ENCODE results near the gene TXNRD2.
A peak's percentile ranks its signal among the peaks of the same experiment; 100 is the strongest.

The TXNRD2 gene

GRCh38 chr22:19986011-19986409 lies 44.4 kb upstream of the TXNRD2 start:
- H3F3A ChIP-seq (ENCODE audit: insufficient read depth, low read length), result no peaks in the 10 kb centered on the region
- peaks cover 16% of the 10 kb centered on the region for H3K4me1 ChIP-seq (ENCODE audit: low read length)
- H3K27ac ChIP-seq (ENCODE audit: low read length), result no peak overlapping the region
- H3K27me3 ChIP-seq (replicated peaks; ENCODE audit: insufficient read depth, low read length), result peaks cover 22% of the 10 kb centered on the region
- no peaks in the 10 kb centered on the region for H3K9me2 ChIP-seq (replicated peaks; ENCODE audit: insufficient read depth, low read length)
- H3K4me3 ChIP-seq (ENCODE audit: low read length), result no peak overlapping the region
- H4K20me1 ChIP-seq (ENCODE audit: insufficient read depth, low read length), result no peaks in the 10 kb centered on the region
- H3K4me2 ChIP-seq (ENCODE audit: low read depth, low read length), result peak overlapping the region; percentile 97; the same call in 1 of the 2 replicates
- no peak overlapping the region for H3K9ac ChIP-seq (ENCODE audit: low read length)
- TF ChIP-seq EZH2phosphoT487 (IDR thresholded peaks at IDR 0.05; ENCODE audit: low read length) (no peak), CTCF (IDR thresholded peaks at IDR 0.05; ENCODE audit: low read length) (no peak), EZH2 (optimal IDR thresholded peaks at IDR 0.05; ENCODE audit: low read depth, low read length) (no peak)
- DNase-seq, result no peak
- no peaks in the 10 kb centered on the region for H3K9me3 ChIP-seq (replicated peaks; ENCODE audit: insufficient read depth, low read length)
- H2AFZ ChIP-seq (ENCODE audit: low read length), result no peak overlapping the region
- no peaks in the 10 kb centered on the region for H3K36me3 ChIP-seq (replicated peaks; ENCODE audit: insufficient read depth, low read length)
- H3K79me2 ChIP-seq (ENCODE audit: low read length), result no peaks in the 10 kb centered on the region

- Histone ChIP-seq H2AFZ (ENCODE audit: low read length) (no peak overlapping the region), H3K4me2 (ENCODE audit: low read depth, low read length) (0 out of 2 replicates have a peak overlapping the region, but pooled peaks have one; percentile 15), H3K36me3 (replicated peaks; ENCODE audit: insufficient read depth, low read length) (no peaks in the 10 kb centered on the region), H3K4me1 (ENCODE audit: low read length) (peaks cover 16% of the 10 kb centered on the region), H3F3A (ENCODE audit: insufficient read depth, low read length) (no peaks in the 10 kb centered on the region), H3K9me3 (replicated peaks; ENCODE audit: insufficient read depth, low read length) (no peaks in the 10 kb centered on the region), H3K9me2 (replicated peaks; ENCODE audit: insufficient read depth, low read length) (no peaks in the 10 kb centered on the region), H3K27ac (ENCODE audit: low read length) (no peak overlapping the region), H3K79me2 (ENCODE audit: low read length) (no peaks in the 10 kb centered on the region), H3K9ac (ENCODE audit: low read length) (no peak overlapping the region), H4K20me1 (ENCODE audit: insufficient read depth, low read length) (no peaks in the 10 kb centered on the region), H3K27me3 (replicated peaks; ENCODE audit: insufficient read depth, low read length) (peaks cover 22% of the 10 kb centered on the region), H3K4me3 (ENCODE audit: low read length) (no peak overlapping the region)
- no peak for DNase-seq
- TF ChIP-seq CTCF (IDR thresholded peaks at IDR 0.05; ENCODE audit: low read length) (no peak), EZH2phosphoT487 (IDR thresholded peaks at IDR 0.05; ENCODE audit: low read length) (no peak), EZH2 (optimal IDR thresholded peaks at IDR 0.05; ENCODE audit: low read depth, low read length) (no peak)
Observed at GRCh38 chr22:19984851-19985811, 43.5 kb upstream of the TXNRD2 start.

- Histone ChIP-seq H3F3A (ENCODE audit: insufficient read depth, low read length) (no peaks in the 10 kb centered on the region), H3K9me3 (replicated peaks; ENCODE audit: insufficient read depth, low read length) (no peaks in the 10 kb centered on the region), H3K9ac (ENCODE audit: low read length) (no peak overlapping the region), H3K27ac (ENCODE audit: low read length) (no peak overlapping the region), H3K4me3 (ENCODE audit: low read length) (no peak overlapping the region), H3K36me3 (replicated peaks; ENCODE audit: insufficient read depth, low read length) (no peaks in the 10 kb centered on the region), H3K4me2 (ENCODE audit: low read depth, low read length) (peak overlapping the region; percentile 15; the same call in 1 of the 2 replicates), H4K20me1 (ENCODE audit: insufficient read depth, low read length) (no peaks in the 10 kb centered on the region), H3K27me3 (replicated peaks; ENCODE audit: insufficient read depth, low read length) (peaks cover 22% of the 10 kb centered on the region), H2AFZ (ENCODE audit: low read length) (no peak overlapping the region), H3K79me2 (ENCODE audit: low read length) (no peaks in the 10 kb centered on the region), H3K9me2 (replicated peaks; ENCODE audit: insufficient read depth, low read length) (no peaks in the 10 kb centered on the region), H3K4me1 (ENCODE audit: low read length) (peaks cover 16% of the 10 kb centered on the region)
- no peak for TF ChIP-seq EZH2 (optimal IDR thresholded peaks at IDR 0.05; ENCODE audit: low read depth, low read length)
- TF ChIP-seq CTCF (IDR thresholded peaks at IDR 0.05; ENCODE audit: low read length), result no peak
- TF ChIP-seq EZH2phosphoT487 (IDR thresholded peaks at IDR 0.05; ENCODE audit: low read length), result no peak
- peak; percentile 26 for DNase-seq
Observed at GRCh38 chr22:19984201-19984753, 42.7 kb upstream of the TXNRD2 start.

Measured in MM.1S (cell line).